Measurements from ENCODE around the gene MYH7B.

MYH7B gene

DNA sequence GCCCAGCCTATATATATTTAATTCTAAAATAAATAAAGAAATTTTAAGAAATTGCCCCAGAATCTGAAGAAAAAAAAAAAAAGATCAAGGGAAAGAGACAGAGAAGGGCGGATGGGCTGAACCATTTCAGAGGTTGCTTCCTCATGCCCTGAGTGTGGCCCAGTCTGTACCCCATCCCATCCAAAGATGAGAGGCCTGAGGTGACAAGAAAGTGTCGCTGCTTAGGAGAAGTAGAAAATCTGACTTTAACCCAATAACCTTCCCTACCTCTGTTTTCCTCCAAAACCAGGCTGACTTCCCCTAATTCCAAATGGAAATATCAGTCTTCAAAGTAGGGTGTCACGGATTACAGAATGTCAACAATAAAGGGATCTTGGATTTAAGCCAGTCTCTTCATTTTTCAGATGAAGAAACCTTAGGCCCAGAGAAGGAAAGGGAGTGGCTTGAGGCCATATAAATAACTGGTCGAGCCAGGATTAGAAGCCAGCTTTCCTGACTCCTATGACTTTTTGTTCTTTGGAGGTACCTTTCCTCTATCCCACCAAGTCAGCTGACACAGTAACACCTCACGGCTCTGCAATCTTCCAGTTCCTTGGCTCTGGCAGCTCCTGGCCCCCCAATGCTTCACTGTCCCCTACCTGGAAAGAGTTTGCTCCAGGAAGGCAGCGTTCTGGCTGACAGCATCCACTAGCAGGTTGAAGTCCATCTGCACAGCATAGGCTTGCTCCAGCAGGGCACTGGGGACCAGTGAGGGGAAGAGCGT, 10.2 kb upstream of the MYH7B start:
- DNase-seq, result no peak

DNA sequence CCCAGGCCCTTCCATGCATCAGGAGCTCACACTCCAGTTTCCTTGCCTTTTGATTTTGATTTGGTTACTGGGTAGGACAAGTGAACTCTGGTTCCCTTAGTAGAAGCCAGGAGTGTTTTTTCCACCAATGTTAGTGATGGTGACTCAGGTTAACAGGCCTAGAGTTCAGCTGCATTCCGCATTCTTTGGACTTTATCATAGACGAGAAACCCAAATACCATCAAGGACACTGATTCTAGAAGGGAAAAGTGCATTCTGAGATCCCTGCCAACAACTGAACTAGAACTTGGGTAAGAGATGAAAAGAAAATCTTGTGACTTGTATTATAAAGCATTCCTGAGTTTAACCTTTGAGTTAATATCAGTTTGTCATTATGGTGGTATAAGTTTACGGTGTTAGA, 9.0 kb upstream of the MYH7B start:
- DNase-seq, result no peak

DNA sequence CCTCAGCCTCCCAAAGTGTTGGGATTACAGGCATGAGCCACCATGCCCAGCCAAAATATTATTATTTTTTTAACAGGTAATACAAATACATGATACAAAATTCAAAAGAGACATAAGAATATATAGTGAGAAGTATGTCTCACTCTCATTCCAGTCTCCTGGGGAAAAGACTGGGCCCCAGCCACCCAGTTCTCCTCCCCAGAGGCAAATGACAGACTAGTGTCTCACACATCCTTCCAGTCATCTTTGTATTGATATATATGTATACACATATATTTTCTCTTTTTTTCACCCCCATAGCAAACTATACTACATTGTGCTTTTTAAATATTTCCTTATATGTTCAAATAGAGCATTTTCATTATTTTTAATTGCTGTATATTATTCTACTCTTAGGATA, 8.3 kb upstream of the MYH7B start:
- DNase-seq, result no peak

DNA sequence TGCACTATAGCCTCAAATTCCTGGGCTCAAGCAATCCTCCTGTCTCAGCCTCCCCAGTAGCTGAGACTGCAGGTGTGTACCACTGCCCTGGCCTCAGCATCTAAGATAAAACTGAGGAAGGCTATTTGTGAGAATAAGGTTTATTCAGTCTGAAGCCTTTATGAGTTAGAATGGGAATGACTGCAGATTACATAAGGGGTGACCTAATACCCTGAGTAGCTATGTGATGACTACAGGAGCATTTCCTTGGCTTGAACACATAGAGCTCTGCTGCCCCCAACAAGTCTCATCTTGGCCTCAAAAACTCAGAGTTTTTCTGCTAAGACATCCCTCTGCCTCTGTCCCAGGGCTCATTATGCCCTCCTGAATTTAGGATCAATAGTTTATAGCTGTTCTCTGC, 7.6 kb upstream of the MYH7B start:
- no peak for DNase-seq

DNA sequence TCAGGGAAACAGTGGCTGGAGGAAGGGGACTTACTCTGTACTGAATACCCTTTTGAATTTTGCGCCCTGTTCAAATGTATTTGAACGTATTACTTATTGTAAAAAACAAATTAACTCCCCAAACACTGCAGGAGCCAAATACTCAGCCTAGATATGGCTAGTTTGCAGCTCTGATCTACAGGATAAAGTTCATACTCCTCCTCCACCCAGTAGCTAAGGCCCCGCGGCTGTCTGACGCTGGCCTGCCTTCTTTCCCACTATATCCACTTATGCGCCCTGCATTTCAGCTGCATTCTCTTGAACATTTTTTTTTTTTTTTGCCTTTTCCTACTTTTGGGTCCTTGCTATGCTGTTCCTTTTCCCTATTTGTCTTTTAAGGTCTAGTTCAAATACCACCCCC, 6.5 kb upstream of the MYH7B start:
- DNase-seq, result no peak

DNA sequence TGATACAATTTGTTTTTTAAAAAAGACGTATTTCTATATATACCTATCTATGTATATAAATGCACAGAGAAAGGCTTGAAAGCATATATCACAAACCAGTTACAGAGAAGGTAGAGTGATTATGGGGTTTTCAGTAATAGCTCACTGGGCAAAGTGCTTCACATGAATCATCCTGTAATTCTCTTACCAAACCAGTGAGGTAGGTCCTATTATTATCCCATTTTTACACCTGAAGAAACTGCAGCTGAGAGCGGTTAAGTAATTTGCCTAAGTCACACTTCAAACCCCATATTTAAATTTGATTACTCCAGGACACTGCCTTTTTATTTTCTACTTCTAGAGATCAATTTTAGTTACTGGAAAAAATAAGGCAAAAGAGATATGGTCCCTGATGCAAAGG, 4.4 kb upstream of the MYH7B start:
- no peak for DNase-seq

DNA sequence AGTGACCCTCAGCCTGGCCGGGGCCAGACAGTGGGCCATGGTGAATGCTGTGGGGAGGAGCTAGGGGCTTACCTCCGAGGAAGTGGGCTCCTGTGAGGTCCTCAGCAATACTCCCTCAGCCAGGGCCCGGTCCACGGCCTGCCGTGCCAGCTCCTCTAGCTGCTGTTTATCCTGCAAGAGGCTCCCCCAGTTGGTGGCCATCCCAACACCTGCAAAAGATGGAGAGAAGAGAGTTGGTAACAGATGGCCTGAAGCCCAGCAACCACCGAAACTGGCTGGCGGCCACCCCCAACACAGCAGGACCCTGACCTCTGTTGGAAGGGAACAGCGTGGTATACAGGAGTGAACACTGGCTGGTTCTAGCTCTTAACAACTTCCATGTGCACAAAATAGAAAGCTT, 4.0 kb upstream of the MYH7B start:
- no peak for DNase-seq

DNA sequence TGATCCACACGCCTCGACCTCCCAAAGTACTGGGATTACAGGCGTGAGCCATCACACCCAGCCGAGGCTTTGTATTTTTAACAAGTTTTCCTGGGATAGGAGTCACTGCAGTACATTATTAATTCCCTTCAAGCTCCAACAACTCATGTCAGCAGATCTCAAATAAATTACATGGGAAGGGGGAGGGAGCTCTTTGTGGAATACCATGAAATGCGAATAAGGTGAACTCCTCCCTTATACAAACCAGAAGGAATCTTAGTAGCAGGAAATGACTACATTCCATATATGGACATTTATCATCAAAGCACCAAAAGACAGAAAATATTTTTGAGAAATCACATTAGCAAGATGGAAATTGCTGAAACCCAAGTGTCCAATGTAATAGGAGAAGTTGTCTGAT, 3.0 kb upstream of the MYH7B start:
- no peak for DNase-seq

DNA sequence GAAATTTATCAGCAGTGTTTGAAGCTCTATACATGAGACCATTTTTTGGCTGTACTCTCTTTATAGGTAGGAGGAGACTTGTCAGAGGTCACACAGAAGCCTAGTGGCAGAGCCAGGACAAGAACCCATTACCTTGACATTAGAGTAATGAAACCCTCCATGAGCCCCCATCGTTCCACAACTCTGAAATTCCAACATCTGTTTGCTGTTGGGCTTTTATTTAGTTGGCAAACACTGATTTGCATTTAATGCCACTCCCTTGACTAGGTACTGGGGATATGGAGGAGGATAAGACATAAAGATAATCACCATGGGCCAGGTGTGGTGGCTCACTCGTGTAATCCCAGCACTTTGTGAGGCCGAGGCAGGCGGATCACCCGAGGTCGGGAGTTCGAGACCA, 1.7 kb upstream of the MYH7B start:
- DNase-seq, result no peak

DNA sequence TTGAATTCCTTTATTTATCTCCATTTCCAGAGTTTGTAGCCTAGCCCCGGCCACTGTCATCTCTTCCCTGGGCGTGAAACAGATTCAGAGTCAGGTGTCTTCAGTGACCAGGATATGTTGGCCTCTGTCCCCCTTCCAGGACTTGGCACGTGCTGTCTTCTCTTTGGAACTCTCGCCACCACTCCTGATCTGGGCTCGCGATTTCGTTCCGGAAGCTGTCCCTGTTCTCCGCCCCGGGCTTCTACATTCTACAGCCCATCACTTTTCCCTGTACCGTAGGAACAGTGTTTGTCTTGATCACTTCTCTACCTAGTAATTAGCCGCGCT, 801 bp upstream of the MYH7B start:
- no peak for DNase-seq

DNA sequence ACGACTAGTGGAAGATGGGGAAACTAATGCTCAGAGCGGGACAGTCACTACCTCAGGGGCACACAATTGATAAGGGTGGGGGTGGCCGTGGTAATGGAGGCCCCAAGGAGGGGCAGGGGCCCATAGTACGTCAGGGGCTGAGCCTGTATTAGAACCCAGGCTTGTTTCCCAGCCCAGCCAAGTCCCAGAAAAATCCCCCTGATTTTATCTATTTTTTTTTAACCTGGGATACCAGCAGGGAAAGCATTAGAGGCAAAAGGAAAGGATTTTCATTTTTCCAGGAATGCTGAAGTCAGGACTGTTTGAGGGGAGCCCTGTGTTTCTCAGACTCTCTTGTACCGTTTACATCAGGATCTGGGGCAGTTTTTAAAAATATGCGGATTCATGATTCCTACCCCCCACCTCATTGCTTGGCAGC, 382 bp downstream of the MYH7B start:
- no peak for DNase-seq

DNA sequence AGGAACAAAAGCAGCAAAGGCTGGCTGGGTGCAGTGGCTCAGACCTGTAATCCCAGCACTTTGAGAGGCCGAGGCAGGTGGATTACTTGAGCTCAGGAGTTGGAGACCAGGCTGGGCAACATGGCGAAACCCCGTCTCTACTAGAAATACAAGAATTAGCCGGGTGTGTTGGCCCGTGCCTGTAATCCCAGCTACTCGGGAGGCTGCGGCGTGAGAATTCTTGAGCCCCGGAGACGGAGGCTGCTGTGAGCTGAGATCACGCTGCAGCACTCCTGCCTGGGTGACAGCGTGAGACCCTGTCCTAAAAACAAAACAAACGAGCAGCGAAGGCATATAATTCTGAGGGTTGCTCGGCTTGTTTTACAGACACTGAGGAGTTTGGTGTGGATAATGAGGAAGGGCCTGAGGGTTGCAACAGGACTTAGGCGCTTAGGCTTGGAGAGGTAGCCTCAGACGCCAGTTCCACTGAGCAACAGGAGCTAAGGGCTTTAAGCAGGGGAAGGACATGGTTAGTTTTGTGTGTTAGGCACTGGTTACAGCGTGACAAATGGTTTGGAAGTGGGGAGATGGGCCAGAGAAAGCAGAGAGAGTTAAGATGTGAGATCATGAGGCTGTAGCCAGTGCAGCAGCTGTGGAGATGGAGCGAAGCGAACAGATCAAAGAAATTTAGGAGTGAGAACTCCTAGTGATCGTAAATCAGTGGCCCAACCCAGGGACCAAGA, 1.2 kb downstream of the MYH7B start:
- no peak for DNase-seq

DNA sequence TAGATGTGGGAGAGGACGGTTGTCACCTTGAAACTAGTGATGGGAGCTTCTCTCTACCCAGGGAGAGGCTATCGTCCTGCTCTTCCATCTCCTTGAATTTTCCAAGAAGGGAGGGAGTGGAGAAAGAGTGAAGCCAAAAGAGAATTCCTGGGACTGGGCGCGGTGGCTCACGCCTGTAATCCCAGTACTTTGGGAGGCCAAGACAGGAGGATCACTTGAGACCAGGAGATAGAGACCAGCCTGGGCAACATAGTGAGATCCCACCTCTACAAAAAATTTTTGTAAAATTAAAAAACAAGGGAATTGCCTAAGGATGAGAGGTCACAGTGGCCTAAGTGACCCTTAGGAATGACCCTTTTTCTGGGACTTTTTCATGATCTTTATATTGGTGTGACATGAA, 8.8 kb downstream of the MYH7B start:
- DNase-seq, result no peak

DNA sequence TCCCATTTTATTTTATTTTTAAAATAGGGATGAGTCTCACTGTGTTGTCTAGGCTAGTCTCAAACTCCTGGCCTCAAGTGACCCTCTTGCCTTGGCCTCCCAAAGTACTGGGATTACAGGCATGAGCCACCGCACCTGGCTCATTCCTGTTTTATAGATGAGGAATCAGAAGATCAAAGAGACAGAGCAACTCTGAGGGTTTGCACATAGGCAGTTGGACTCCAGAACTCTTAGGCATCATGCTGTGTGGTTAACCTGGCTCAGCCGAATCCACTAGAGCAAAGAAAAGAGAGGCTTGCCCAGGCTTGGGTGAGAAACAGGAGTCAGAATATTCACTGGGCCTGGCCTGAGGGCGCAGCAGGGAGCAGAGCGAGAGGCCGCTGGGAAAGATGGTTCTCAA, 9.4 kb downstream of the MYH7B start:
- DNase-seq, result no peak

DNA sequence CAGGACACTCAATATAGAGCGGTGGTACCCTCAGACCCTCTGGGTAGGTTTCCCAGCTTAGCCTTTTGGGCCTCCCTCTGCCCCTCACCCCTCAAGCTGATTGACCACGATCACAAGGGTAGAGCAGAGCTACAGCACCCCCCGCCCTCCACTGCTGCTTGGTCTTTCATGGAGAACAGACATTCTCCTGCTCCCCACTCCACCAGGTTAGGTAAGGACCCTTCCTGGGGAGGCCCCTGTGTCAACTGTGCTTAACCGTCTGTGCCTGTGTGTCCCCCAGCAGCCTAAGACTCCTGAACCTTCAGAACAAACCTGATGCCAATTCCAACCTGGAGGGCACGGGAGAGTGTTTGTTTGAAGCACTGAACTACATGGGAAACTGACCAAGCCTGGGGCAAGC, 11.8 kb downstream of the MYH7B start:
- no peak for DNase-seq

DNA sequence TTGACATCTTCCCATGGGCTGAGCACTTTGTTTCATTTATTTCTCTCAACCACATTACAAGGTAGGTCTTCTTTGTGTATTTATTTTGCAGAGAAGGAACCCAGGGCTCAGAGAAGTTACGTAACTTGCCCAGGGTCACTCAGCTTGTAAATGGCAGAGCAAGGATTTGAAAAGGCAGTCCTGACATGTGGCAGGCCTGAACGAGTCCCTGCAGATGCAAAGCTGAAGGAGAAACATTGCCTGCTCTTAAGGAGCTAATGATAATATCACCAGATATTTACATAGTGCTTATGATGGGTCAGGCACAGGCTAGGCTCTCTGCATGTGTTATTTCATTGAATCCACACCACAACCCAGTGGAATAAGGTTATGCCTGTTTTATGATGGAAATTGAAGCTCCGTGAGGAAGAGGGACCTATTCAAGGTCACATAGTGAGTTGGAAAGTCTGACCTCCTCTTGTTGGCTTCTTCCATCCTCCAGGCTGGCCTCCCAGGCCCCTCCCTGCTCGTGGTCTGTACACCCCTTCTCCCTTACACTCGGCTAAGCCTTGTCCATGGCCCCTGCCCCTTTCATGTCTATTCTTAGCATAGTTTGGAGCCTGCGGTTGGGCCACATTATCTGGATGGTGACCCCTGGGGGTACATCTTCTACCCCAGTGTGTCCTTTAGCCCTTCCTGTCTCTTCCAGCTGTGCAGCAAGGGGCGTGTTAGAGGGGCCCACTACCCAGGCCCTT, 12.5 kb downstream of the MYH7B start:
- no peak for DNase-seq

DNA sequence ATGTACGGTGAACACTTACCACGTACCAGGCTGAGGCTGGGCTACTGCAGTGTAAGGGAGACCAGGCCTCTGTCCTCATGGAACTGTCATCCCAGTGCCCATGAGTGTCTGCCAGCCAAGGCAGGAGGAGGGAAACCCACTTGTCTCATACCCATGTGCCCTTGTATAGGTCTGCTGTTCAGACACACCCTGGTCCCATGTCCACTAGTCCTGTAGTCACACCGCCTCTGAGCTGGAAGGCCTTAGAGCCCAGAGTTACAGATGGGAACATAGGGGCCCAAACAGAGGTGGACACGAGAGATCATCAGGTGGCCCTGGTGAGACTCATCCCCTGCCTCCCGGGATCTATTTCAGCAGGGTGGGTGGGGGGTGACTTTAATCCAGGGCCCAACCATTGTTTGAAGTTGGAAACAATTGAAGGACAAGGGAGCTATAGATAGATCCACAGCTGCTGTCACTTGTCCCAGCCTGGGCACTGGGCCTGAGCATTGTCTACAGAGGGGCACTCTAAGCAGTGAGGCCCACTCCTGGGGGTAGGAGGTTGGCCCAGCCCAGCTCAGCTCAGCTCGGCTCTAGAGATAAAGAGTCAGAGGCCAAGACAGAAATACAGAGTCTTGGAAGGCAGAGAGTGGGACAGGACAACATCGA, 14.6 kb downstream of the MYH7B start:
- no peak for DNase-seq

DNA sequence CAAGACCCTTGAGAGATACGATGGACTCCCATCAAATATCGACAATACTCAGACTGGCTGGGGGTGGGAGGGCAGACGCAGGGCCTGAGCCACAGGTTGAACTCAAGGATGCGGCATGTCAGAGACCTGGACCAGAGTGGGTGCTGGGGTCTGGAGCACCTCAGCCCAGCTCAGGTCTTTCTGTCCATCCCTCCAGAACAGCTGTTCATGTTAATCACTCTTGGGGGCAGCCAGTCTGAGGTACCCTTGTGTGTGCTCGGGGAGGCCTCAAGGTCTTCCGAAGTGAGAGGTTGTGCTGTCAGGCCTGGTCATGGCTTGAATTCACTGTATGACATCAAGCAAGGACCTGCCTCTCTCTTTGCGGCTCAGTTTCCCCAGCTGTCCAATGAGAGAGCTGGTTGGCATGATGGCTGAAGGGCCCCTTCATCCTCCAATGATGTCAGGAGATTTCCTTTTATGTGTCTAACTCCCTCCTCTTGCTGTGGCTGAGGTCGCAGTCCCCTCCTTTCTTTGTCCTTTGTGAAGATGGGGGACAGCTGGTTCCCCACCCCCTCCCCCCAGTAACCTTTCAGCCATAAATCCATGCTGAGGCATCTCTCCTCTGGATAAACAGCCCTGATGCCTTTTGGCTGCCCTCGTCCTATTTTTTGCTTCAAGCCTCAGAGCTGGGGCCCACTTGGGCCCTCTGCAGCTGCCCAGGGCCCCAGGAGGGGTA, 15.3 kb downstream of the MYH7B start:
- DNase-seq, result no peak

DNA sequence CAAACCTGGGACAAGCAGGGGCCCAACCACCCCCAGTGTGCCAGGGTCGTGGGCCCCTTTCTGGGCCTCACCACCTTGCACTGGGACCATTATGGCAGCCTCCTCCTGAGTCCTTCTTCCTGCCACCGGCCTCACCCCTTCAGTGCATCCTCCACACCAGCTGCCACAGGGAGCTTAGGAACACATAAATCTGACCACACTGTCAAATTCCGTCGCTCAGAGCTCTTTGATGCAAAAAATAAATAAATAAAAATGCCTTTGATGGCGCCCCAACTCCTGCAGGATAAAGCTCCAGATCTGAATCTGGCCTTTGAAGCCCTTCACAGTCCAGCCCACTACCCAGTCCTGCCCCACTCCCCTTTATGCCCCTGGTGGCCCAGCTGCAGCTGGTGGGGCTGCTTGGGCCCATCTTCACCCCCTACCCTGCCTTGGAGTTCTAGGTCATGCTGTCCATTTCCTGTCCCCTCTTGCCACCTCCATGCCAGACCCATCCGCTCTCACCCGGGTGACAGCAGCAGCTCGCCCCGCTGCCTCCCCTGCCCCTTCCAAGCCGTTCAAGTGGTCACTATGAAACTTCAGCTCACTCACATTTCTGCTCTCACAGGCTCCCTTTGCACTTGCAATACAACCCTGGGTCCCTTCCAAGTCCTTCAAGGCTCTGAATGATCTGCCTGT, 16.0 kb downstream of the MYH7B start:
- DNase-seq, result no peak

DNA sequence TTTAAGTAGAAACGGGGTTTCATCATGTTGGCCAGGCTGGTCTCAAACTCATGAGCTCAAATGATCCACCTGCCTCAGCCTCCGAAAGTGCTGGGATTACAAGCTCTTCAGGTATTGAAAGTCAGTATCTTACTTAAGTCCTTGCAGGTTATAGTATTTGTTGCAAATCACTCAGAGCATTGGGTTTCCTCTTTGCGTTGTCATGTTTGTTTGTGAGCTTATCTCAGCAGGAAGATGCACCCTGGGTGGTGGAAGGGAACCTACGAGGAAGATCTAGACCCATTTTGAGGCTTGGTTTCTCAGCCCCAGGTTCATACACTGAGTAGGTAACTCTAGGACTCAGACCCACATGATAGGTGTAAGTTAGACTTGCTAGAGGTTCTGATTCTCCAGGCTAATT, 18.6 kb downstream of the MYH7B start:
- DNase-seq, result no peak

DNA sequence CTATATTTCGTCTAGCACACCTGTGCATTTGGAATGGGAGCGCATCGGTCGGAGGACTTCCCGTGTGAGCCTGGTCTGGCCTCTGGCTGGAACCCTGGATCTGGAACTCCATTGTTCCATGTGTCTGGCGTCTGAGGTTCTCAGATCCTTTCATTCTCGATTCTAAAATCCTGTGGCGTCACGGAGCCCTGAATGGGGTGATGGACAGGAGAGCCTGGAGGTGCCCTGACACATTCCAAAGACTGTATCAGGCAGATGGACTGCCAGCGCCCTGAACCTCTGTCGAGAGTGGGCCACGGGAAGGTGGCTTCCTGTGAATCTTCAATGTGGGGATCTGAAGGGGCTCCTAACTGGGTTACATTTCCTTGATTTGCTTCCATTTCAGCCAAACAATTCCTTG, 20.6 kb downstream of the MYH7B start:
- no peak for DNase-seq

DNA sequence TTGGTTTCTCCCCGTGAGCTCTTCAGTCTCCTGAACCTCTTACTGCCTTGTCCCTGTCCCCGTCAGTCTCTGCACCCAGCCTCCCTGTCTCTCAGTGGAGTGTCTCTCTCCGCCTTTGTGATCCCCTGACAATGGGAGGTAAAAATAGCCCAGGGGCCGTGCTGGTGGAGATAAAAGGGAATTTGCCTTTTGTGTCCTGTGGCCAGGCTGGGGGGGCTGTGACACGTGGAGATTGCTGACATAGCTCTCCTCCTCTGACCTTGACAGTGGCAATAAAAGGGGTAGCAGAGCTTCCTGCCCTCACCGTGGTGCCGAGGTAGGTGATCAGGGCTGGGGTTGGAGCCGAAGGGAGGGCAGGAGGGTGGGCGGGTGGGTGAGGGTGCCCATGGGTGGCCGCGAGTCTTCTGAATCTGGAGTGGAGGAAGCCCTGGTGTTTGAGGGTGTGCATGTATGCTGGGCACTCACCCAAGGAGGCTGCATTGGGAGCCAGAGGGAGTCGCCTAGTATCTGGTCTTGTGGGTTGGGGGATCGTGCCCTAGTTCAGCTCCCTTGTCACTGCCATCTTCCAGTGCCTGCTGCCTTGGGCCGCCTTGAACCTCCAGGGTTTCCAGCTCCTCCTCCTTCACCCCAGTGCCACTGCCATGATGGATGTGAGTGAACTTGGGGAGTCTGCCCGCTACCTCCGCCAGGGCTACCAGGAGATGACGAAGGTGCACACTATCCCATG, 21.9 kb downstream of the MYH7B start:
- DNase-seq, result no peak
